HG03432 (cell line): ENCODE results near the gene GLG1.
"Not testable (repeated sequence)": the region's sequence is repeated elsewhere in the genome, so short reads cannot be mapped to it uniquely, and the experiment has no call there.

ENCODE experiments used
- ATAC-seq: cut with Tn5 transposase; IDR thresholded peaks from one replicate; pipeline ENCODE4 v1.9.1; 2021; ENCODE audit warnings: mild to moderate bottlenecking, moderate library complexity; ENCODE audit not compliant: unreplicated experiment

The GLG1 gene

GRCh38 chr16:74575807-74576643 lies 30.9 kb downstream of the GLG1 start:
- ATAC-seq = no peak

GRCh38 chr16:74575175-74575806 lies 31.6 kb downstream of the GLG1 start:
- ATAC-seq = no peak

- ATAC-seq = no peak
Measured at GRCh38 chr16:74574146-74574545, 32.8 kb downstream of the GLG1 start.

GRCh38 chr16:74573622-74574021 lies 33.3 kb downstream of the GLG1 start:
- ATAC-seq = no peak

GRCh38 chr16:74570412-74571301 lies 36.3 kb downstream of the GLG1 start:
- no peak for ATAC-seq

- ATAC-seq = no peak
Measured at GRCh38 chr16:74568961-74569631, 37.8 kb downstream of the GLG1 start.

- ATAC-seq = no peak
Measured at GRCh38 chr16:74567901-74568300, 39.0 kb downstream of the GLG1 start.

- no peak for ATAC-seq
Measured at GRCh38 chr16:74565378-74565777, 41.5 kb downstream of the GLG1 start.

GRCh38 chr16:74564451-74564984 lies 42.4 kb downstream of the GLG1 start:
- ATAC-seq = no peak

- no peak for ATAC-seq
Measured at GRCh38 chr16:74563828-74564263, 43.1 kb downstream of the GLG1 start.

GRCh38 chr16:74562117-74562516 lies 44.8 kb downstream of the GLG1 start:
- no peak for ATAC-seq

- no peak for ATAC-seq
Measured at GRCh38 chr16:74561626-74562025, 45.3 kb downstream of the GLG1 start.

- ATAC-seq = no peak
Measured at GRCh38 chr16:74560912-74561311, 46.0 kb downstream of the GLG1 start.

- no peak for ATAC-seq
Measured at GRCh38 chr16:74558873-74559272, 48.0 kb downstream of the GLG1 start.

- ATAC-seq = no peak
Measured at GRCh38 chr16:74557275-74557674, 49.6 kb downstream of the GLG1 start.

- no peak for ATAC-seq
Measured at GRCh38 chr16:74556375-74556922, 50.5 kb downstream of the GLG1 start.

- ATAC-seq = not testable (repeated sequence)
Measured at GRCh38 chr16:74552357-74552756, 54.6 kb downstream of the GLG1 start.

GRCh38 chr16:74550227-74551019 lies 56.5 kb downstream of the GLG1 start:
- not testable (repeated sequence) for ATAC-seq

GRCh38 chr16:74546112-74546511 lies 60.8 kb downstream of the GLG1 start:
- not testable (repeated sequence) for ATAC-seq
